Measurements from ENCODE around the gene LRRC49. TPM values are rescaled to one million over a fixed set of nuclear protein-coding genes. Genes with fewer than 3 reads are reported as not detected.
"Not testable (repeated sequence)": the region's sequence is repeated elsewhere in the genome, so short reads cannot be mapped to it uniquely, and the experiment has no call there.

Gene LRRC49
- polyA plus RNA-seq, 2 donors: 1.4 to 2.1 TPM

DNA sequence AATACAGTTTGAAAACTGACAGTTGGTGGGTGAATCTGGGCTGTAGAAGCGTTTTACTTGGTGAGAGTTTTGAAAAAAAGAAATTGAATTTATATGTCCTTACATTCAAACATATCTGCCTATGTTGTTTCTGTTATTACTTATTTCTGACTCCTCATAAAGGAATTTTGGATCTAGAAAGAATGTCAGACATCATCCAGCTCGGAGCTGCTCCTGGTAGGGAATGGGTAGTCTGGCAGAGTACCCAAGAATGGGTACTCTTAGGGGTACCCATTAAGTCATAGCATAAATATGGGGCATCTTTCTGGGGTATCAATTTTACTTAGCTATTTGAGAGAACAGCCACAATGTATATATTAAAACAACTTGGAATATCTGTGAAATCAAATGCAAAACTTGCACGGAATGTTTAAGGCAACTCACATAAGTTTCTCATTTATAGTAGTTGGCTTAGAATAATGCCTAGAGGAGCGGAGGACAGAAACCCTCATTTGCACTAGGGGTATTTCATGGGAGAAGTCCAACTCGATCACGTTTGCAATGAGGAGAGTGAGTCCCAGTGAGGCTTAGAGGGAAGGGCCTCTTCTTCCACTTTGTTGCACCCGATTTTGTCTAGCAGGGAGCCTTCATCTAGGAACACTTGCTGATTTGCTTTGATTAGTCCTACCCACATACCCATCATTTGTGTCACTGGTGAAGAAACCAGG, 36.3 kb upstream of the LRRC49 start:
- 65 to 68% methylated on average over 7 of the region's 7 CpGs for WGBS, 2 donors
- Histone ChIP-seq H3K27ac (ENCODE audit: low read depth in 2 of 2, low read length in 1 of 2) (peak overlapping the region in 1 of 2 donors; percentile 58), H3K4me1 (ENCODE audit: control insufficient read depth in 2 of 2, insufficient read depth in 2 of 2, low read length in 1 of 2) (no peaks in the 10 kb centered on the region)

DNA sequence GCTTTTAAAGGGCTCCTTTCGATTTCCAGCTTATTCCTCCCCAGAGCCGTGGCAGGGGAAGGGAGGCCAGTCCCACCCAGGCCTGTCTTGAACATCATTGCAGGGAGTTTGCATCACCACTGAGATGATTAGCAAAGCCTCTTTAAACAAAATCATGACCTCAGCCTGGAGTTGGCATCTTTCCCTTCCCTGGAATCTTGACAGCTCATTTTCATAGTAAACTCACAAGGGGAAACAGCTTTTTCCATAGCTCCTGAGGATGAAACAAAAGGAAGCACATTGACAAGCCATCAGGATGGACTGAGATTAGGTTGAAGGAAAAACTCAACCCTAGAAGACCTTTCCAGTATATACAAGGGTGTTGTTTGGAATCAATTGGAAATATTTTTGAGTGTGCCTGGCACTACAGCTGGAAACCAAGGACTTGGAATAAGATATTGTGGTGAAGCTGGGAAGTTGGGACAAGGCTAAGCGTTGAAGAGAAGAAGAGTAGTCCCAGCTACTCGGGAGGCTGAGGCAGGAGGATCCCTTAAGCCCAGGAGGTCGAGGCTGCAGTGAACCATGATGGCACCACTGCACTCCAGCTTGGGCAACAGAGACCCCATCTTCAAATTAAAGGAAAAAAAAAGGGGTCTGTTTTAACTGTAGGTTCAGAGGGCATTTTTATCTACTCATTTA, 35.6 kb upstream of the LRRC49 start:
- peak overlapping the region in 1 of 2 donors; percentile 63 for H3K27ac ChIP-seq (ENCODE audit: low read depth in 2 of 2, low read length in 1 of 2)
- H3K9me3 ChIP-seq (ENCODE audit: control insufficient read depth in 2 of 2, insufficient read depth in 1 of 2, low read depth in 1 of 2, low read length in 1 of 2): no peaks in the 10 kb centered on the region
- no peak overlapping the region for H3K4me3 ChIP-seq (ENCODE audit: low read depth in 1 of 2, low read length in 2 of 2)
- no peaks in the 10 kb centered on the region for H3K36me3 ChIP-seq (ENCODE audit: control insufficient read depth in 2 of 2, insufficient read depth in 2 of 2, low read length in 1 of 2)
- 61 to 69% methylated on average over 5 of the region's 5 CpGs for WGBS, 2 donors
- peaks cover 0 to 3% of the 10 kb centered on the region in 2 donors for H3K27me3 ChIP-seq (ENCODE audit: control insufficient read depth in 1 of 2, insufficient read depth in 2 of 2, low read length in 2 of 2)
- H3K4me1 ChIP-seq (ENCODE audit: control insufficient read depth in 2 of 2, insufficient read depth in 2 of 2, low read length in 1 of 2): no peaks in the 10 kb centered on the region

More for the DNA sequence above, 36.3 kb upstream of the LRRC49 start:
- peaks cover 0 to 3% of the 10 kb centered on the region in 2 donors for H3K27me3 ChIP-seq (ENCODE audit: control insufficient read depth in 1 of 2, insufficient read depth in 2 of 2, low read length in 2 of 2)
- no peak overlapping the region for H3K4me3 ChIP-seq (ENCODE audit: low read depth in 1 of 2, low read length in 2 of 2)
- H3K9me3 ChIP-seq (ENCODE audit: control insufficient read depth in 2 of 2, insufficient read depth in 1 of 2, low read depth in 1 of 2, low read length in 1 of 2): no peaks in the 10 kb centered on the region
- H3K36me3 ChIP-seq (ENCODE audit: control insufficient read depth in 2 of 2, insufficient read depth in 2 of 2, low read length in 1 of 2): no peaks in the 10 kb centered on the region

DNA sequence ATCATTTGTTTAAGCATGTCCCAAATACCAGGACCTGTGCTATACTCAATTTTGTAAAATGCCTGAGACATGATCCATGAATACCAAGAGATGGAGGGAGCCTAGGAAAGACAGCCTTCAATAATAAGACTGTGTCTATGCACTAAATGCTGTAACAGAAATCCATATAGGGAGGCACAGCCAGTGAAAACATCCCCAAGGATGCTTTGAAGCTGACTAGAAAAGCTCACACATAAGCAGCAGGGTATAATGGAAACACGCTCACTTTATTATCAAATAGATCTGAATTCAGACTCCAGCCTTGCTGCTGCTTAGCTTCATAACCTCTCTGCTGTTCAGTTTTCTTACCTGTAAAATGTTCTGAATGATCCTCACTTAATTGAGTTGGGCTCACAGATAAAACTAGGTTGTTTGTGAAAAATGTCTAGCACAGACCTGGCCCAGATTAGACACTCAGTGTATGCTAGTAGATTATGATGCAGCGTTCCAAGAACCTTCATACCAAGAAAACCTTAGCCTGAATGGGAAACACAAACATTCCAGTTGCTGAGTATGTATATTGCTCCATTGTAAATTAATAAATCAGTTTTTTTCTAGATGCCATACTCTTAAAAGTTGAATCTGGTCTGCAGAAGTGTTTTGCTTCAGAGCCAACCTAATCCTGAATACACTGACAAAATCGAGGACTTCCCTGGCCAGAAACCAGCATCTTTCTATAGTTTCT, 34.9 kb upstream of the LRRC49 start:
- 79 to 83% methylated on average over 3 of the region's 3 CpGs for WGBS, 2 donors
- Histone ChIP-seq H3K36me3 (ENCODE audit: control insufficient read depth in 2 of 2, insufficient read depth in 2 of 2, low read length in 1 of 2) (no peaks in the 10 kb centered on the region), H3K27ac (ENCODE audit: low read depth in 2 of 2, low read length in 1 of 2) (no peak overlapping the region), H3K9me3 (ENCODE audit: control insufficient read depth in 2 of 2, insufficient read depth in 1 of 2, low read depth in 1 of 2, low read length in 1 of 2) (no peaks in the 10 kb centered on the region), H3K4me1 (ENCODE audit: control insufficient read depth in 2 of 2, insufficient read depth in 2 of 2, low read length in 1 of 2) (no peaks in the 10 kb centered on the region), H3K4me3 (ENCODE audit: low read depth in 1 of 2, low read length in 2 of 2) (no peak overlapping the region), H3K27me3 (ENCODE audit: control insufficient read depth in 1 of 2, insufficient read depth in 2 of 2, low read length in 2 of 2) (peaks cover 0 to 3% of the 10 kb centered on the region in 2 donors)

DNA sequence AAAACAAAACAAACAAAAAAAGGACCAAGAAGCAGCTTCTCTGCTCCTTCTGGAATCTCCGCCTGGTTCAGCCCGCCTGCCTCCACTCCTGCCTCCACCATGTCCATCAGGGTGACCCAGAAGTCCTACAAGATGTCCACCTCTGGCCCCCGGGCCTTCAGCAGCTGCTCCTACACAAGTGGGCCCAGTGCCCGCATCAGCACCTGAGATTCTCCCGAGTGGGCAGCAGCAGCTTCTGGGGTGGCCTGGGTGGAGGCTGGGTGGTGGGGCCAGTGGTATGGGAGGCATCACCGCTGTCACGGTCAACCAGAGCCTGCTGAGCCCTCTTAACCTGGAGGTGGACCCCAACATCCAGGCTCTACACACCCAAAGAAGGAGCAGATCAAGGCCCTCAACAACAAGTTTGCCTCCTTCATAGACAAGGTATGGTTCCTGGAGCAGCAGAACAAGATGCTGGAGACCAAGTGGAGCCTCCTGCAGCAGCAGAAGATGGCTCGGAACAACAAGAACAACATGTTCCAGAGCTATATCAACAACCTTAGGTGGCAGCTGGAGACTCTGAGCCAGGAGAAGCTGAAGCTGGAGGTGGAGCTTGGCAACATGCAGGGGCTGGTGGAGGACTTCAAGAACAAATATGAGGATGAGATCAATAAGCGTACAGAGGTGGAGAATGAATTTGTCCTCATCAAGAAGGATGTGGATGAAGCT, 33.9 kb upstream of the LRRC49 start:
- 90 to 91% methylated on average over 9 of the region's 9 CpGs for WGBS, 2 donors
- H3K4me3 ChIP-seq (ENCODE audit: low read depth in 1 of 2, low read length in 2 of 2); H3K36me3 ChIP-seq (ENCODE audit: control insufficient read depth in 2 of 2, insufficient read depth in 2 of 2, low read length in 1 of 2); H3K27ac ChIP-seq (ENCODE audit: low read depth in 2 of 2, low read length in 1 of 2); H3K27me3 ChIP-seq (ENCODE audit: control insufficient read depth in 1 of 2, insufficient read depth in 2 of 2, low read length in 2 of 2); H3K9me3 ChIP-seq (ENCODE audit: control insufficient read depth in 2 of 2, insufficient read depth in 1 of 2, low read depth in 1 of 2, low read length in 1 of 2); H3K4me1 ChIP-seq (ENCODE audit: control insufficient read depth in 2 of 2, insufficient read depth in 2 of 2, low read length in 1 of 2): not testable (repeated sequence)

DNA sequence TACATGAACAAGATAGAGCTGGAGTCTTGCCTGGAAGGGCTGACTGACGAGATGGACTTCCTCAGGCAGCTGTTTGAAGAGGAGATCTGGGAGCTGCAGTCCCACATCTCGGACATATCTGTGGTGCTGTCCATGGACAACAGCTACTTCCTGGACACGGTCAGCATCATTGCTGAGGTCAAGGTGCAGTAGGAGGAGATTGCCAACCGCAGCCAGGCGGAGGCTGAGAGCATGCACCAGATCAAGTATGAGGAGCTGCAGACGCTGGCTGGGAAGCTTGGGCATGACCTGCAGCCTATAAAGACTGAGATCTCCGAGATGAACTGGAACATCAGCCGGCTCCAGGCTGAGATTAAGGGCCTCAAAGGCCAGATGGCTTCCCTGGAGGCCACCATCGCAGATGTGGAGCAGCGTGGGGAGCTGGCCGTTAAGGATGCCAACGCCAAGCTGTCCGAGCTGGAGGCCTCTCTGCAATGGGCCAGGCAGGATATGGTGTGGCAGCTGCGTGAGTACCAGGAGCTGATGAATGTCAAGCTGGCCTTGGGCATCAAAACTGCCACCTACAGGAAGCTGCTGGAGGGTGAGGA, 33.2 kb upstream of the LRRC49 start:
- Histone ChIP-seq H3K9me3 (ENCODE audit: control insufficient read depth in 2 of 2, insufficient read depth in 1 of 2, low read depth in 1 of 2, low read length in 1 of 2) (no peaks in the 10 kb centered on the region), H3K4me1 (ENCODE audit: control insufficient read depth in 2 of 2, insufficient read depth in 2 of 2, low read length in 1 of 2) (no peaks in the 10 kb centered on the region), H3K27me3 (ENCODE audit: control insufficient read depth in 1 of 2, insufficient read depth in 2 of 2, low read length in 2 of 2) (no peaks in the 10 kb centered on the region), H3K27ac (ENCODE audit: low read depth in 2 of 2, low read length in 1 of 2) (no peak overlapping the region), H3K36me3 (ENCODE audit: control insufficient read depth in 2 of 2, insufficient read depth in 2 of 2, low read length in 1 of 2) (no peaks in the 10 kb centered on the region), H3K4me3 (ENCODE audit: low read depth in 1 of 2, low read length in 2 of 2) (no peak overlapping the region)
- WGBS, 2 donors: 88 to 90% methylated on average over 14 of the region's 14 CpGs

DNA sequence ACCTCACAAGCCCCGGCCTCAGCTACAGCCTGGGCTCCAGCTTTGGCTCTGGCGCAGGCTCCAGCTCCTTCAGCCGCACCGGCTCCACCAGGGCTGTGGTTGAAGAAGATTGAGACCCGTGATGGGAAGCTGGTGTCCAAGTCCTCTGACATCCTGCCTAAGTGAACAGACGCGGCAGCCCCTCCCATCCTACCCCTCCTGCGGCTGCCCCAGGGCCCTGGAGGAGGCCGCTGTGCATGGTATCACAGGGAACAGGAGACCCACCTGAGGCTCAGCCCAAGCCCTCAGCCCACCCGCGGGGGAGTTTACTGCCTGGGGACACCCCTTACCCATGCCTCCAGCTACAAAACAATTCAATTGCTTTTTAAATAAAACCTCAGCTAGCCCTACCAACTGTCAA, 32.6 kb upstream of the LRRC49 start:
- H3K27me3 ChIP-seq (ENCODE audit: control insufficient read depth in 1 of 2, insufficient read depth in 2 of 2, low read length in 2 of 2): no peaks in the 10 kb centered on the region
- WGBS, 2 donors: 83 to 89% methylated on average over 11 of the region's 11 CpGs
- no peak overlapping the region for H3K27ac ChIP-seq (ENCODE audit: low read depth in 2 of 2, low read length in 1 of 2)
- no peak overlapping the region for H3K4me3 ChIP-seq (ENCODE audit: low read depth in 1 of 2, low read length in 2 of 2)
- no peaks in the 10 kb centered on the region for H3K9me3 ChIP-seq (ENCODE audit: control insufficient read depth in 2 of 2, insufficient read depth in 1 of 2, low read depth in 1 of 2, low read length in 1 of 2)
- H3K4me1 ChIP-seq (ENCODE audit: control insufficient read depth in 2 of 2, insufficient read depth in 2 of 2, low read length in 1 of 2): no peaks in the 10 kb centered on the region
- no peaks in the 10 kb centered on the region for H3K36me3 ChIP-seq (ENCODE audit: control insufficient read depth in 2 of 2, insufficient read depth in 2 of 2, low read length in 1 of 2)

DNA sequence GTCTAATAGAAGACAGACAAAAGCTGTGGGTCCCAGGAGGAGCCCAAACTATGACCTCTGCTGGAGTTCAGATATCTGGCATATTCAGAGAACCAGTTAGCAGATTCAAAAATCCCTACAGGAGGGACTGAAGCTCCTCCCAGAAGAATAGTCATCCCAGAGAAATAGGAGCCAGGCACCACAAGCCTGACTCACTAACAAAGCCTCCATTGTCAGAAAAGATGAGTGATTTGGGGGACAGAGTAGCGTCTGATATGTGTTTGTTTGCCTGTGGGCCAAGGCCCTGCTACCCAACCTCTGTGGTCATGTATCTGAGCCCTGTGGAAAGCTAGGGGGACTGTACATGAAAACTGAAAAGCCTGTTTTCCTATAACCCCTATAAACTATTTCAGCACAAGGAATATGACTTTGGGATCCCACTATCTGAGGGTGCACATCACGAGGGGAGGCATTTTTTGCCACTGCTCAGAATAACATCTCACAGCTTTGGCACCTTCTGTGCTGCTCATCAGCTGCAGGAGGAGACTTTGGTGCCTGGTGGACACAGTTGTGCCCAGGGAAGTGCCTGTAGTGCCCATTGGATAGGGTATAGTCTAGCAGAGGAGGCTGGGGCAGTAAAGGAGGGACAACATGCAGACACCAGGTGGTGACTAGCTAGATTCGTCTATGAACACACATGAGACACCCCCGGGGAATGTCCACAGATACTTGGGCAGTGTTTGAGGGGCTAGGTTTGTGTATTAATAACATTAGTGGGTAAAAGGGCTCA, 29.0 kb upstream of the LRRC49 start:
- 62 to 68% methylated on average over 4 of the region's 4 CpGs for WGBS, 2 donors
- H3K27me3 ChIP-seq (ENCODE audit: control insufficient read depth in 1 of 2, insufficient read depth in 2 of 2, low read length in 2 of 2): no peaks in the 10 kb centered on the region
- no peaks in the 10 kb centered on the region for H3K9me3 ChIP-seq (ENCODE audit: control insufficient read depth in 2 of 2, insufficient read depth in 1 of 2, low read depth in 1 of 2, low read length in 1 of 2)
- H3K36me3 ChIP-seq (ENCODE audit: control insufficient read depth in 2 of 2, insufficient read depth in 2 of 2, low read length in 1 of 2): no peaks in the 10 kb centered on the region
- H3K4me3 ChIP-seq (ENCODE audit: low read depth in 1 of 2, low read length in 2 of 2): no peak overlapping the region
- no peak overlapping the region for H3K27ac ChIP-seq (ENCODE audit: low read depth in 2 of 2, low read length in 1 of 2)
- no peaks in the 10 kb centered on the region for H3K4me1 ChIP-seq (ENCODE audit: control insufficient read depth in 2 of 2, insufficient read depth in 2 of 2, low read length in 1 of 2)

DNA sequence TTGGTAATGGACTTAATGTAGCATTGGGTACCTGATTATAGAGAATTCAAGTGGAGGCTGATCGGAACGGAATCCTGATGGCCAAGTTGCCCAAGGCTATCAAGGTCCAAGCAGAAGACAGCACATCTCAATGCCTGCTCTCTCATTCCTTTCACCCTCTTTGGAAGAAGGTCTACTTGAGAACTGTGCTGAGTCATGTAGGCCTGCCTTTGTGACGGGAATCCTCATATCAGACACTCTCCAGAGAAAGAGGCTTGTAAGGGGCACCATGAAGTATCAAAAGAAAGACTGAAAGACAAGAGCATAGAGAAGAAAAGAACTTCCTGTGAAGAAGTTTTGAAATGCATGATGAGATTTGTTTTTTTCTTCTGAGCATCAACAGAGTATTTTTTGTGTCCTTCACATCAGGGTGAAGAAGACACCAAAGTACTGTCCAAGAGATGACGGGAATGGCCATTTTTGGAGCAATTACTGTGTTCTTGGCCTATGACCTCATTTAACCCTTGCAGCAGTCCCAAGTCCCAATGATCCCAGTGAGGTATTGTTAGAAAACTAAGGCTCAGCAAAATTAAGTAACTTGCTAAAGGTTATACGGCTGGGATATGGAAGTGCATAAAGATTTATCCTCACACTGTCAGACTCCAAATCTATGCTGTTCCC, 25.5 kb upstream of the LRRC49 start:
- Histone ChIP-seq H3K27ac (ENCODE audit: low read depth in 2 of 2, low read length in 1 of 2) (peak overlapping the region; percentile 40 to 42), H3K36me3 (ENCODE audit: control insufficient read depth in 2 of 2, insufficient read depth in 2 of 2, low read length in 1 of 2) (no peaks in the 10 kb centered on the region), H3K9me3 (ENCODE audit: control insufficient read depth in 2 of 2, insufficient read depth in 1 of 2, low read depth in 1 of 2, low read length in 1 of 2) (no peaks in the 10 kb centered on the region), H3K4me1 (ENCODE audit: control insufficient read depth in 2 of 2, insufficient read depth in 2 of 2, low read length in 1 of 2) (no peaks in the 10 kb centered on the region), H3K27me3 (ENCODE audit: control insufficient read depth in 1 of 2, insufficient read depth in 2 of 2, low read length in 2 of 2) (no peaks in the 10 kb centered on the region), H3K4me3 (ENCODE audit: low read depth in 1 of 2, low read length in 2 of 2) (no peak overlapping the region)
- 87 to 88% methylated on average over 5 of the region's 5 CpGs for WGBS, 2 donors

Data from esophagus (tissue), 2 donors.